Right forelimb (tissue), 1 donor: ENCODE data around the gene TCOF1.
A peak's percentile ranks its signal among the peaks of the same experiment; 100 is the strongest.

ENCODE experiments used
- DNase-seq: peaks from one replicate; pipeline ENCODE4 v3.0.0-alpha.2; 2018

Gene TCOF1, protein sequence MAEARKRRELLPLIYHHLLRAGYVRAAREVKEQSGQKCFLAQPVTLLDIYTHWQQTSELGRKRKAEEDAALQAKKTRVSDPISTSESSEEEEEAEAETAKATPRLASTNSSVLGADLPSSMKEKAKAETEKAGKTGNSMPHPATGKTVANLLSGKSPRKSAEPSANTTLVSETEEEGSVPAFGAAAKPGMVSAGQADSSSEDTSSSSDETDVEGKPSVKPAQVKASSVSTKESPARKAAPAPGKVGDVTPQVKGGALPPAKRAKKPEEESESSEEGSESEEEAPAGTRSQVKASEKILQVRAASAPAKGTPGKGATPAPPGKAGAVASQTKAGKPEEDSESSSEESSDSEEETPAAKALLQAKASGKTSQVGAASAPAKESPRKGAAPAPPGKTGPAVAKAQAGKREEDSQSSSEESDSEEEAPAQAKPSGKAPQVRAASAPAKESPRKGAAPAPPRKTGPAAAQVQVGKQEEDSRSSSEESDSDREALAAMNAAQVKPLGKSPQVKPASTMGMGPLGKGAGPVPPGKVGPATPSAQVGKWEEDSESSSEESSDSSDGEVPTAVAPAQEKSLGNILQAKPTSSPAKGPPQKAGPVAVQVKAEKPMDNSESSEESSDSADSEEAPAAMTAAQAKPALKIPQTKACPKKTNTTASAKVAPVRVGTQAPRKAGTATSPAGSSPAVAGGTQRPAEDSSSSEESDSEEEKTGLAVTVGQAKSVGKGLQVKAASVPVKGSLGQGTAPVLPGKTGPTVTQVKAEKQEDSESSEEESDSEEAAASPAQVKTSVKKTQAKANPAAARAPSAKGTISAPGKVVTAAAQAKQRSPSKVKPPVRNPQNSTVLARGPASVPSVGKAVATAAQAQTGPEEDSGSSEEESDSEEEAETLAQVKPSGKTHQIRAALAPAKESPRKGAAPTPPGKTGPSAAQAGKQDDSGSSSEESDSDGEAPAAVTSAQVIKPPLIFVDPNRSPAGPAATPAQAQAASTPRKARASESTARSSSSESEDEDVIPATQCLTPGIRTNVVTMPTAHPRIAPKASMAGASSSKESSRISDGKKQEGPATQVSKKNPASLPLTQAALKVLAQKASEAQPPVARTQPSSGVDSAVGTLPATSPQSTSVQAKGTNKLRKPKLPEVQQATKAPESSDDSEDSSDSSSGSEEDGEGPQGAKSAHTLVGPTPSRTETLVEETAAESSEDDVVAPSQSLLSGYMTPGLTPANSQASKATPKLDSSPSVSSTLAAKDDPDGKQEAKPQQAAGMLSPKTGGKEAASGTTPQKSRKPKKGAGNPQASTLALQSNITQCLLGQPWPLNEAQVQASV (N-terminal part only)

DNA sequence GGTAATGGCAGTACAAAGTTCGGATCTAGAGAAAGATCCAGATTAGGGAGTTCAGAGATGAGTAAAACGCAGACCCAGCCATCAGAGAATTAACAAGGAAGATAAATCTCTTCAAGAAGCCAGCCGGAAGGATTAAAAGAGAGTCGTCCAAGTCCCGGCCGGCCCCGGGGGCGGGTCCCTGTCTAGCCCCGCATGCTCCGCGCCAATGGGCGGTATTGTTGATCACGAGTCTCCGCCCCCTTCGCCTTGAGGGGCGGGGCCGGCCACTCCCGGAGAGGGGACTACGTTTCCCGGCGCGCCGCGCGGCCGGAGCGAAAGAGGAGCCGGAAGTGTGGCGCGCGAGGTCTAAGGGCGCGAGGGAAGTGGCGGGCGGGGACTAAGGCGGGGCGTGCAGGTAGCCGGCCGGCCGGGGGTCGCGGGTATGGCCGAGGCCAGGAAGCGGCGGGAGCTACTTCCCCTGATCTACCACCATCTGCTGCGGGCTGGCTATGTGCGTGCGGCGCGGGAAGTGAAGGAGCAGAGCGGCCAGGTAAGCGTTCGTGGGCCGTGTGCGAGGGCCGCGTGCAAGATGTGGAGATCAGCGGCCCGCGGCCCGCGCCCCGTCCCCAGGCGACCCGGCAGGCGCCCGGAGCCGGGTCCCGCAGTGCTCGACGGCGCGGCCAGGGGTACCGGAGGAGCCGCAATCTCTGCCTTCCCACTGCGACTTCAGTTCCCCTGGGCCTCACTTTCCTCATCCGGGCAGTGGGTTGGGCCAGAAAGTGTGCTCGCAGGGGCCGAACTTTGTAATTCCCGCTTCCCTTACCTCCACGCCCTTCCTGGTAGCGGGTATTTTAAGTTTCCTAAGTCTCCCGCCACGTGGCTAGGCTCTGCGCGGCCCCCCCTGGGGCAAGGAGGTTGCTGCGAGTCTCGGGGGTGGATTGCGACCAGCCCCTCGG, at the start of gene TCOF1:
Gene TCOF1 (plus strand): TSS at position 372 of the 935 bp plus-strand sequence. CDS start 50 bp downstream, at position 422.
- DNase-seq, result peak; percentile 97

DNA sequence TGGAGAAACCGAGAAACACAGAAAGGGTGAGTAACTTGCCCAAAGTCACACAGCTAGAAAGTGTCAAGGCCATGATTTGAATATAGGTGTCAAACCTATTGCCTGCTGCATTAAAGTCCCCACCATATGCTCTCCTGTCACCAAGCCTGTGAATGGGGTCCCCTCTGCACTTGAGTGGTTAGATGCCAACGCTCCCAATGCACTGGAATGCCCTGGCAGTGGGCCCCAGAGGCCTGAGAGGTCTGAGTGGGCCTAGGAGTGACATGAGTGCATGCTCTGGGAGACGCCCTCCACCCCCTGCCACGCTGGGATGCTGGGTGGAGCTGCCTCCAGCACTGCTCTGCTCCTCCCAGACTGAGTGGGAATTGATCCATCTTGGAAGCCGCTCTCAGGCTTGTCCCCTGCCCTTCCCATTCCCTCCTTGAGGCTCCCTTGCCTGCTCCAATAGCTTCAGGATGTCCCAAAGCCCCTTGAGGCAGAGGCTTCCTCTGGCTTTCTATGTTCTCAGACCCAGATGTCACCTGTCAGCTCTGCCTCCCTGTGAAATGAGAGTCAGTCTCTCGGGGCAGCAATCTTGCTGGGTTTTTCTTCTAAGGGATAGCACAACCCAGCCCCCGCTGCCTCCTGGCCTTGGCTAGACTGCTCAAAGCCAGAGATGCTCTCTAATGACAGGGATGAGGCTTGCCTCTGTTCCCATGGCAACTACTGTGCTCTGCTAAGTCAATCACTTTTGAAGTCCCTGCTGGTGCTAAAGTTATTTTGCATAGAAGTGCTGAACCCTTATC, 48.2 kb upstream of the TCOF1 start:
- no peak for DNase-seq

DNA sequence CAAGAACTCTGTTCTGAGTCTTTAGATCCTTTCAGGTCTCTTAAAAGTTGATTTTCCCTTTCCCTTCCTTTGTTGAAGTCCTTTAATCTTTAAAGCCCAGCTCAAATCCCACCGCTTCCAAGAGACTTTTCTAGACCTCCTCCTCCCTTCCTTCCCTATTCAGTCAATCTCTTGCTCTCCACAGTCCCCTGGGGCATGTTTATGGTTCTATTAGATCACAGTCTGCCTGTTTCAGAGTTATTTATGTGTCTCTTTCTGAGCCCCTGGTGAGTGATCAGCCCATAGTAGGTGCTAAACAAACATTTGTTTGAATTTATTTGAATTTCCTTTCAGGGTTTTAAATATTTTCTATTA, 47.6 kb upstream of the TCOF1 start:
- DNase-seq, result no peak

DNA sequence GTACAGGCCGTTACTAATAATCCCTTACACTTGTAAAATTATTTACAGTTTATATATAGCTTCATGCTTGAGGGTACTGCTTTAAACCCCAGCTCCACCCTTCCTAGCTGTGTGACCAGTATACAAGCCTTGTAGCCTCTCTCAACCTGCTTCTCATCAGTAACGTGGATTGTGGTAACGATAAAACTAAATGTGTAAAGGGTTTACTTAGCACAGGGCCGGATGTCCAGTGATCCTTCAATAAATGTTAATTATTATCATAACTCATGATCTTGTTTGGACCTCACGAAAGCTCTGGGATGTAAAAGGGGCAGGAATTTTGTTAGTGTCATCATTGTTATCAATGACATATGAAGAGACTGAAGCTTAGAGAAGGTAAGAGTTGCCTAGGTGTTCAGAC, 47.3 kb upstream of the TCOF1 start:
- no peak for DNase-seq

DNA sequence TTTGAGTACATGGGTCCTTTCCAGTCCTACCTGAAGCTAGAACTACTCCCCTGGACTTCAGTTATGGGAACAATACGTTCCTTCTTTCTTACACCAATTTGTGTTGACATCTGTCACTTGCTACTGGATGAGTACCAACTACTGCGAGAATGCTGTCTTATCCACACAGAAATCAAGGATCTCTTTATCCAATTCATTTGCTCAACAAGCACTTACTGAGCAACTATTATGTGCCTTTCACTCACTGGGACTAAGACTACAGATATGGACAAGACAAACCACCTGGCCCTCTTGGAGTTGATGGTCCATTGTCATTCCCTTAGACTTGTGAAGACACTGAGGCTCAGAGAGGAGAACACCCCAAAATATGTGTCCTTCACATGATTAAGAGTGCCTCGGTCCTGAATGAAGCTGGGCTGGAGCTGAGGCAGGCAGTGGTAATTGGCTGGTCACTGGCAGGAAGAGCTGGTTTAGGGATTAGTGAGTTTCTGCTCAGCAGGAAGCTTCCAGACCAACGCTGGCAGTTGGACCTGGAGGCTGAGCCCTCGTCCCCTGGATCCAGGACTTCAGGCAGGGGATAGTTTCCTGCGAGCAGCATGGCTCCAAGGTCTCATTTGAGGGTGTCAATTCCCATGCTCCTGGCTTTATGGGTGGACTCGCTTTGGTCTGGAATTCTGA, 46.3 kb upstream of the TCOF1 start:
- DNase-seq, result no peak

DNA sequence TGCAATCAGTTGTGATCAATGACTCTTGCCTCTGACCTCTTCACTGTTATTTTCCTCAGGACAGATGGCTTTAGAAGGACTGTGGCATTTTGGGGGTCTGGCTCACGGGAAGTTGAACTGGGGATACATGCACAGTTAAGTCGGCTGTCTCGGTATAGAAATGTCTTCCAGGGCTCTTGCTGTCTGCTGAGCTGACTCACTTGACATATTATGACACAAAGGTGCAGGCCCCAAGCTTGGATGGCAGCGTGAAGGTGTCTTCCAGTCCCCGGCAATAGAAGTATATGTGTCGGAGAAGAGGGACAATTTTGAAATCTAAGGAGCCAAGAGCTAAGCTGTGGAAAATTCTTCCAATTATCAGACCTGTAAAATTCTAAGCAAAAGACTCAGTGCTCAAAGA, 45.0 kb upstream of the TCOF1 start:
- DNase-seq, result no peak

DNA sequence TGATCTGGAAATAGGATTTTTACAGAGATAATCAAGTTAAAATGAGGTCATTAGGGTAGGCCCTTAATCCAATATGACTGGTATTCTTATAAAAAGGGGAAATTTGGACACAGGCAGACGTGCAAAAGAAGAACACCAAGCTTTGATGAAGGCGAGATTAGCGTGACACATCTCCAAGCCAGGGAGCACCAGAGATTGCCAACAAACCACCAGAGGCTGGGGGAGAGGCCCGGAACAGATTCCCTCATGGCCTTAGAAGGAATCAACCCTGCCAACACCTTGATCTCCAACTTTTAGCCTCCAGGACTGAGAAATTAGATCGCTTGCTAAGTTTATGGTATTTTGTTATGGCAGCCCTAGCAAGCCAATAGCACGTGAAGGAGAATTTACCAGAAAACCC, 44.0 kb upstream of the TCOF1 start:
- DNase-seq, result no peak

DNA sequence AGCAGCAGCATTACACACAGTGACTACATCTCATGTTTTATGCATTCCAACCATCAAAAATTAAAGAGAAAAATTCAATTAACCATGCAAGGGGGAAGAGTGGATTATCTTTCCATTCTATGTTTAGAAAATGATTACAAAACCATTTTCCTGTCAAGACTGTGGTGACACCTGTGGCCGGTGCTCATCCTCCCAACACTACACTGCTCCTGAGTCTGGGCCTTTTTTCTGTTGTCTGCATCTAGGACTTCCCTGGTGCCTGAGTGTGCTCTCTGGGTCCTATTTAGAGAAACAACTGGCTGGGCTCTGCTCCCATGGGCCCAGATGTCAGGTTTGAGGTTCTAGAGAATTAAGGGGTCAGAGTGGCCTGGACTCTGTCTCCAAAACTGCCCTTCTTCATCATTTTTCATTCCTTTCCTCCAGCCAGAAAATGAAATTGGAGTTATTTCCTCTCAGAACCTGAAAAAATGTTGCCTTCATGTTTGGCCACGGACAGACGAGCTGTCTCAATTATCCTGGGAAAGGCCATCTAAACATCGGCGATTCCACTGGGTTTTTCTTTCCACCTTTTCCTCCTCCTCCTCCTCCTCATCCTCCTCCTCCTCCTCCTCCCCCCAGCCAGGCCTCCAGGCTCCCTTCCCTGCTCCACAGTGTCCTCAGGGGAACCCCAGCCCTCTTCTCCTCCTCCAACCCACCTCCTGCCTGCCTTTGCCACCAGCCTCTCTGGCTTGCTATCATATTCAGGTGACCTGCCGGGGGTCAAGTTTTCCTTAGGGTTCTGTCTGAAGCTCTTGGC, 43.4 kb upstream of the TCOF1 start:
- DNase-seq, result no peak

DNA sequence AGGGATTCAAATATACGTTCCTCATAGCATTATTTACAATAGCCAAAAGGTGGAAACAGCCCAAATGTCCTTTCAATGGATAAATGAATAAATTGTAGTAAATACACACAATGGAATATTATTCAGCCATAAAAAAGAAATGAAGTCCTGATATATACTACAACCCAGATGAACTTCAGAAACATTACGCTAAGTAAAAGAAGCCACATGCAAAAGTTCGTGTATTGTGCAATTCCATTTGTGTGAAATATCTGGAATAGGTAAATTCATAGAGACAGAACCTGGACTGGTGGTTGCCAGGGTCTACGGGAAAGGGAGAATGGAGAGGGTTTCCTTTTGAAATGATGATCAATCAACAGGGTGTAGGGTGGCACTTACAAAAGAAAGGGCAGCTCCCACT, 42.3 kb upstream of the TCOF1 start:
- DNase-seq, result no peak

DNA sequence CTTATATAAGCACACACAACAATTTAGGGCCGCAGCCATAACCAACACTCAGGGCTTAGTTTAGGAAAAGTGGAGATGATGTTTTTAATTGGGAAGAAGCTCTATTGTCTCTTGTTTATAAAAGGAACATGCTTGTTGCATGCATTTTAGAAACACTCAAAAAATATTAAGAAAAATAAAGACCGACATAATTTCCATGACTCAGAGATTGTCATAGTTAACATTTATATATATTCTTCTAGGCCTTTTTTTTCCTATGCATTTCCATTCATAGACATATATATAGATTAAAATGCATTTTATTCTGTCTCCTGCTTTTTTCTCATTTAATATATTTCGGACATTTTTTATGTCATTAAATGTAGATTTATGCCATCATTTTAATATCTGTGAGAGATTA, 41.2 kb upstream of the TCOF1 start:
- DNase-seq, result no peak

DNA sequence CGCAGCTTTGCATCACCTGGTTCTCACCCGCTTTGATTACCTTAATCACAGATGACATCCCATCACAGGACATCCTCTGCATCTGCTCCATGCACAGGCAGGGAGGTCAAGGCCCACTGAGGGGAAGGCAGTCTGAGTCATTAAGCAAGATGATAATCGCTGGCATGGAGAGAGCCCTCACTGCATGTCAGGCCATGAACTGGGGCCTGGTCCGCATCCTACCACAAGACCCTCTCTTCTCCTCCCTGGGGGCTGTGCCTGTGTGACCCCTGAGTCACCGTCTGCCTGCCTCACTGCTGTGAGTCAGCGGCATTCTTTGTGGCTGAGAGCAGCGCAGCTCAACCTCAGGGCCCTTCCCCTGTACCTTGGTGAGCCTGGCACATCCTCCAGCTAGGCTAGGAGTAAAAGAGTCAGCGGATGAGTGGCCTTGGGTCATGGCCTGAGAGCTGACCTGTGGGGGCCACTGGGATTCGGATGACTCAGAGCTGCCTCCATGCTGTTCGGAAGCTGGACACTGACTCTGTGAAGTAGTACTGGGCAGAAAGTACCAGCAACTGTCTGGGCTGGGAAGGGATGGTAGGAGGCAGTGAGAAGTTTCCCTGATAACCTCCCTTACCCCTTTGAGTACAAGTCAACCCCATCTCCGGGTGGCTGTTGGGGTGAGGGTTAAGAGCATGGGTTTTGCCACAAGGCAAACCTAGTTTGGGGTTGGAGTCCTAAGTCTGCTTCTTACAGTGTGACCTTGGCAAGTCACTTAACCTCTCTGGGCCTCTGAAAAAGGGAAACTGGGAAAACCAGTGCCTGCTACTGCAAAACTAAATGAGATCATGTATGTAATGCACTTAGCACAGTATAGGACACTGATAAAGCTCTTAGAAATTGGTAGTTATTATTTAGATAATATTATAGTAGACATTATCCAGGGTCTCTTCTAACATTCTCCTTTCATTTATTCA, 40.2 kb upstream of the TCOF1 start:
- DNase-seq, result no peak

DNA sequence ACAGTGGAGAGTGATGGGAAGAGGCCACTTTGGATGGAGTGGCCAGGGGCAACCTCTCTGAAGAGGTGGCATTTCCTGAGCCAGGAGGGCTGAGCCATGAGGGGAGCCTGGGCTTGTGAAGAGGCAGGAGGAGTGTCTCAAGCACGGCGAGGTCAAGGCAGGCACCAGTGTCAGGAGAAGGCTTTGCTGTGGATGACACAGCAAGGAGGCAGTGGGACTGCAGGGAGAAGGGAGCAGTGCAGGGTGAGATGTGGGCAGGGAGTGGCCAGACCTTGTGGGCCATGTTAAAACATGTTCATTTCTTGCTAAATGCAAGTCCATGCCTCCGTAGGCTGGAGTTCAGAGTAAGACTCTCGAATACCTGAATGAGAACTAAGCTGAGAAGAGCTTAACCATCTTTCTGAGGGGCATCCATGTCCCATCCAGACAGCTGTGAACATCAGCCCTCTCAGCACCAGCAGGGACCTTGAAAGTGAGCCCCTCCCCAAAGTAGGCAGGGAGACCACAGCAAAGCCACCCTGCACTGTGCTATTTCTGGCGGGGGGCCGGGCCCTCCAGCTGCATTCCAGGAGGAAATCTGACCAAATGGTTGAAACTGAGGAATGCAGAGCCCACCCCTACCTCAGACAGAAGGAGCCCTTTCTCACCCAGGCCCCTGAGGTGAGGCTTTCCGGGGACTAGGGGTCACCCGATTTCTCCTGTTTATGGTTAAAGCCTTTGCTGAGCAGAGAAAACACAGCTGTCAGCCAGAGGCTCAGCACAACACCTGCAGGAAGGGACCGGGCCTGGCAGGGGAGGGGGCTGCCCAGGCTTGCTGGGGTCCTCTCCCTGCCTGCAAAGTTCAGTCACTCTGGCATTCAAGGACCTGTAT, 38.6 kb upstream of the TCOF1 start:
- no peak for DNase-seq

DNA sequence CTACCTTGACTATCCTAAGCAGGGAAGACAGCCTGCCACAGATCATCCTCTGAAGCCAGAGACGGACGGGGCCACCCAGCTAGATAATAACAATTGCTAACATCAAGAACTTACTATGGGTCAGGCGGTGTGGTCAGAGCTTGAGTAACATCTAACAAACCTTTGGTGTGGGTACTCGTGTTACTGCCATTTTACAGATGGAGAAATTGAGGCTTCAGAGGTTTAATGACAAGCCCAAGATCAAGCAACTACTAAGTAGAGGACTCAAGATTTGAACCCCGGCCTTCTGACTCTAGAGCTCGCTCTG, 38.1 kb upstream of the TCOF1 start:
- no peak for DNase-seq

DNA sequence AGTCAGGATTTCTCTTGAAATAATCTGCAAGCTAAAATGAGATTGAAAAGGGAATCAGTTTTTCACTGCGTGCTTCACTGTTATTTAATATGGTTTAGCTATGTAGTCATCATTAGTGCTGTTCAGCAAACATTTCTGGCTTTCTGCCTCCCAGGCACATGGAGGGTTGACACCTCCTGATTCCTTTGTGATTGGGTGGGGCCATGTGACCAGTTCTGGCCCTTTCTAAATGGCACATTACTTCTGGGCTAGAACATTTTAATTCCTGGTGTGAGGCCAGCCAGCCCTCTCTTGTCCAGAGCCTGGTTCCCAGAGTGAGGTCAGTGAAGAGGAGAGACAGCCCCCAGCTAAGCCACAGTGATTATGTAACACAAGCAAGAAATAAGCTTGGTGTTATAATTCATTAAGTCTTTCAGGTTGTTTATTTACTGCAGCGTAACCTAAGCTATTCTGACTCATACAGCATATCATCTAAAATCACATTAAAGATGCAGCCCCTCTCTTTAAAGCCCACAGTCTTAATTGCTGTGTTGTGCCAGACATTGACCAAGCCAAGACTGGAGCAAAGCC, 37.4 kb upstream of the TCOF1 start:
- DNase-seq, result no peak

DNA sequence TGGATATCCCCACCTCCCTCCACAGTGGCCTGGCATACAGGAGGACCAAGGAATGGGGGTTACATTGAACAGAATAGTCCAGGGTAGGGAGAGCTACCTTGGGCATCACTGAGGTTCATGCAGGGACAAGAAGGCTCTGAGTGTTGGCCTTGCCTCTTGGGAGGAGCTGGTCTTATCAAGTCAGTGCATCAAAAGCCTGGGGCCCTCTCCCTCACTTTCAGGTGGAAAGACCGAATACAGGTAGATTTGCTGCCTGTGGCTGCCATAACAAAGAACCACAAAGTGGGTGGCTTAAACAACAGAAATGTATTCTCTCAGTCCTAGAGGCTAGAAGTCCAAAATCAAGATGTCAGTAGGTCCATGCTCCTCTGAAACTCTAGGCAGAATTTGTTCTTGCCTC, 36.3 kb upstream of the TCOF1 start:
- no peak for DNase-seq

DNA sequence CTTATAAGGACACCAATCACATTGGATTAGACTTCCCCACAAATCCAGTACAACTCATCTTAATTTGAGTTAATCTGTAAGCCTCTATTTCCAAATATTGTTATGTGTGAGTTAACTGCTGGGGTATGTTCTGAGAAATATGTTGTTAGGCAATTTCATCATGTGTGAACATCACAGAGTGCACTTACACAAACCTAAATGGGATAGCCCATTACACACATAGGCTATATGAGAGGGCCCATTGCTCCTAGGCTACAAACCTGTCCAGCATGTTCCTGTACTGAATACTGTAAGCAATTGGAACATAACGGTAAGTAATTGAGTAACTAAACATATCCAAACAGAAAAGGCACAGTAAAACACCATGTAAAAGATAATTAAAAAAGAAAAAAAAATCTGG, 35.7 kb upstream of the TCOF1 start:
- DNase-seq, result no peak

DNA sequence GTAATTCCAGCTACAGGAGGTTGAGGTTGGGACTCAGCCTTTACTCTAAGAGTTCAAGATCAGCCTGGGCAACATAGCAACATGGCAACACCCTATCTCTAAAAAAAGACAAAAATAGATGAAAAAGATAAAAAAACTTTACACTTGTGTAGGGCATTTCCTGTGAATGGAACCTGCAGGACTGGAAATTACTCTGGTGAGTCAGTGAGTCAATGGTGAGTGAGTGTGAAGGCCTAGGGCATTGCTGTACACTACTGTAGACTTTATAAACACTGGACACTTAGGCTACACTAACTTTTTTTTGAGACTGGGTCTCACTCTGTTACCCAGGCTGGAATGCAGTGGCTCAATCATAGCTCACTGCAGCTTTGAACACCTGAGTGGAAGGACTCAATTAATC, 35.3 kb upstream of the TCOF1 start:
- no peak for DNase-seq
